ENCODE results near the gene ALG8.
"Not testable (repeated sequence)": the region's sequence is repeated elsewhere in the genome, so short reads cannot be mapped to it uniquely, and the experiment has no call there.

The ALG8 gene

GRCh38 chr11:78099666-78100065 is 39.8 kb downstream of the ALG8 start:
- DNase-seq, result no peak

GRCh38 chr11:78097666-78098385 is 41.6 kb downstream of the ALG8 start:
- no peak for DNase-seq

GRCh38 chr11:78094250-78094649 is 45.2 kb downstream of the ALG8 start:
- no peak for DNase-seq

GRCh38 chr11:78086521-78087074 is 52.8 kb downstream of the ALG8 start:
- not testable (repeated sequence) for DNase-seq

- DNase-seq, result no peak
Measured at GRCh38 chr11:78085972-78086371, 53.5 kb downstream of the ALG8 start.

GRCh38 chr11:78084506-78084905 is 54.9 kb downstream of the ALG8 start:
- DNase-seq, result not testable (repeated sequence)

- DNase-seq, result no peak
Measured at GRCh38 chr11:78083021-78083420, 56.4 kb downstream of the ALG8 start.

GRCh38 chr11:78082146-78082545 is 57.3 kb downstream of the ALG8 start:
- DNase-seq, result no peak

- DNase-seq, result no peak
Measured at GRCh38 chr11:78081583-78081982, 57.8 kb downstream of the ALG8 start.

GRCh38 chr11:78080818-78081495 is 58.5 kb downstream of the ALG8 start:
- DNase-seq, result no peak

- DNase-seq, result no peak
Measured at GRCh38 chr11:78080084-78080817, 59.2 kb downstream of the ALG8 start.

- peak; percentile 66 for DNase-seq
Measured at GRCh38 chr11:78079232-78080083, 60.0 kb downstream of the ALG8 start, which contains the start of gene NDUFC2. Gene NDUFC2, minus strand, starts transcription at chr11:78079862. Its CDS starts 118 bp downstream, at chr11:78079744.

- no peak for DNase-seq
Measured at GRCh38 chr11:78078218-78079167, 60.9 kb downstream of the ALG8 start.

- DNase-seq, result not testable (repeated sequence)
Measured at GRCh38 chr11:78077592-78077991, 61.8 kb downstream of the ALG8 start.

- peak; percentile 30 for DNase-seq
Measured at GRCh38 chr11:78076733-78077403, 62.6 kb downstream of the ALG8 start.

GRCh38 chr11:78074756-78075155 is 64.7 kb downstream of the ALG8 start:
- DNase-seq, result no peak

- DNase-seq, result no peak
Measured at GRCh38 chr11:78072455-78072854, 67.0 kb downstream of the ALG8 start.

GRCh38 chr11:78071717-78072116 is 67.7 kb downstream of the ALG8 start:
- DNase-seq, result no peak

GRCh38 chr11:78070621-78071020 is 68.8 kb downstream of the ALG8 start:
- no peak for DNase-seq

GRCh38 chr11:78069465-78069864 is 70.0 kb downstream of the ALG8 start:
- DNase-seq, result peak; percentile 41

GRCh38 chr11:78067704-78068103 is 71.7 kb downstream of the ALG8 start:
- no peak for DNase-seq
